A549 (cell line): Measurements from ENCODE around the gene CACNA2D4.

ENCODE experiments used
- BHLHE40 ChIP-seq: IDR thresholded peaks from 2 replicates; pipeline ENCODE4 v1.6.1; 2012; ENCODE audit warnings: low read depth, low read length, inconsistent platforms
- FOSB ChIP-seq: fragments of 250-450 bp; sonication (Bioruptor Pico); IDR thresholded peaks from 2 replicates; pipeline ENCODE4 v1.5.0; 2020; ENCODE audit warnings: mild to moderate bottlenecking, moderate library complexity
- JUN ChIP-seq, 2 experiments: fragments of >200 bp; sonication (Bioruptor Twin); formaldehyde crosslinking; IDR thresholded peaks; 2 replicates in 1 of 2; 3 replicates in 1 of 2; pipeline ENCODE4 v1.6.1; 2016 to 2017
- KDM1A ChIP-seq: fragments of 200-600 bp; sonication (generic); IDR thresholded peaks from 2 replicates; pipeline ENCODE4 v1.6.1; 2016; ENCODE audit warnings: low read depth, mild to moderate bottlenecking
- PHF8 ChIP-seq: fragments of 200-600 bp; sonication (generic); IDR thresholded peaks from 2 replicates; pipeline ENCODE4 v1.6.1; 2016; ENCODE audit warnings: low read depth, mild to moderate bottlenecking, antibody characterized with exemption, moderate library complexity, borderline replicate concordance
- RAD21 ChIP-seq, 2 experiments: fragments of >200 bp in 1 of 2; sonication (Bioruptor Twin) in 1 of 2; formaldehyde crosslinking in 1 of 2; IDR thresholded peaks in 1 of 2; conservative IDR thresholded peaks in 1 of 2; 2 replicates in 1 of 2; 3 replicates in 1 of 2; pipeline ENCODE4 v1.6.1; 2012 to 2018; ENCODE audit warnings: inconsistent platforms in 1 of 2
- TF ChIP-seq, protein P1 (sequence below): fragments of >200 bp; sonication (Bioruptor Twin); formaldehyde crosslinking; IDR thresholded peaks from 3 replicates; pipeline ENCODE4 v1.5.1; 2016

GRCh38 chr12:1864867-1865266, 53.6 kb downstream of the CACNA2D4 start:
- no peak for TF ChIP-seq JUN (IDR thresholded peaks at IDR 0.05)
- TF ChIP-seq, protein P1, sequence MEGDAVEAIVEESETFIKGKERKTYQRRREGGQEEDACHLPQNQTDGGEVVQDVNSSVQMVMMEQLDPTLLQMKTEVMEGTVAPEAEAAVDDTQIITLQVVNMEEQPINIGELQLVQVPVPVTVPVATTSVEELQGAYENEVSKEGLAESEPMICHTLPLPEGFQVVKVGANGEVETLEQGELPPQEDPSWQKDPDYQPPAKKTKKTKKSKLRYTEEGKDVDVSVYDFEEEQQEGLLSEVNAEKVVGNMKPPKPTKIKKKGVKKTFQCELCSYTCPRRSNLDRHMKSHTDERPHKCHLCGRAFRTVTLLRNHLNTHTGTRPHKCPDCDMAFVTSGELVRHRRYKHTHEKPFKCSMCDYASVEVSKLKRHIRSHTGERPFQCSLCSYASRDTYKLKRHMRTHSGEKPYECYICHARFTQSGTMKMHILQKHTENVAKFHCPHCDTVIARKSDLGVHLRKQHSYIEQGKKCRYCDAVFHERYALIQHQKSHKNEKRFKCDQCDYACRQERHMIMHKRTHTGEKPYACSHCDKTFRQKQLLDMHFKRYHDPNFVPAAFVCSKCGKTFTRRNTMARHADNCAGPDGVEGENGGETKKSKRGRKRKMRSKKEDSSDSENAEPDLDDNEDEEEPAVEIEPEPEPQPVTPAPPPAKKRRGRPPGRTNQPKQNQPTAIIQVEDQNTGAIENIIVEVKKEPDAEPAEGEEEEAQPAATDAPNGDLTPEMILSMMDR, result no peak
- no peak for TF ChIP-seq RAD21 (conservative IDR thresholded peaks at IDR 0.05 in 1 of 2, IDR thresholded peaks at IDR 0.05 in 1 of 2)
- TF ChIP-seq KDM1A, result no peak
- TF ChIP-seq PHF8, result no peak
- no peak for TF ChIP-seq BHLHE40
- TF ChIP-seq FOSB, result no peak
